CD4-positive, alpha-beta T cell treated with Interleukin-4 for 4 hours (primary cell): ENCODE results near the gene PRDM16.

Experiments used
- DNase-seq: peaks from one replicate; pipeline ENCODE4 v3.0.0-alpha.2; 2020

The PRDM16 gene

GRCh38 chr1:3111348-3112021 is 42.5 kb downstream of the PRDM16 start:
- no peak for DNase-seq

GRCh38 chr1:3112526-3112925 is 43.5 kb downstream of the PRDM16 start:
- DNase-seq = no peak

GRCh38 chr1:3113047-3113740 is 44.2 kb downstream of the PRDM16 start:
- no peak for DNase-seq

GRCh38 chr1:3113741-3114056 is 44.7 kb downstream of the PRDM16 start:
- no peak for DNase-seq

- DNase-seq = no peak
These were observed 45.2 kb downstream of the PRDM16 start for GRCh38 chr1:3114131-3114744.

GRCh38 chr1:3114846-3115245 is 45.8 kb downstream of the PRDM16 start:
- DNase-seq = no peak

GRCh38 chr1:3115275-3116149 is 46.5 kb downstream of the PRDM16 start:
- DNase-seq = no peak

GRCh38 chr1:3116150-3116510 is 47.1 kb downstream of the PRDM16 start:
- DNase-seq = no peak

- DNase-seq = no peak
These were observed 47.6 kb downstream of the PRDM16 start for GRCh38 chr1:3116560-3116959.

- DNase-seq = no peak
These were observed 48.9 kb downstream of the PRDM16 start for GRCh38 chr1:3117879-3118278.

- no peak for DNase-seq
These were observed 50.1 kb downstream of the PRDM16 start for GRCh38 chr1:3119061-3119460.

GRCh38 chr1:3119725-3120124 is 50.7 kb downstream of the PRDM16 start:
- no peak for DNase-seq

GRCh38 chr1:3120140-3120539 is 51.1 kb downstream of the PRDM16 start:
- DNase-seq = no peak

GRCh38 chr1:3120994-3121393 is 52.0 kb downstream of the PRDM16 start:
- DNase-seq = no peak

GRCh38 chr1:3121401-3122210 is 52.6 kb downstream of the PRDM16 start:
- DNase-seq = no peak

- DNase-seq = no peak
These were observed 53.3 kb downstream of the PRDM16 start for GRCh38 chr1:3122311-3122710.

GRCh38 chr1:3124246-3124645 is 55.2 kb downstream of the PRDM16 start:
- DNase-seq = no peak

- DNase-seq = no peak
These were observed 56.1 kb downstream of the PRDM16 start for GRCh38 chr1:3125078-3125477.

- DNase-seq = no peak
These were observed 56.8 kb downstream of the PRDM16 start for GRCh38 chr1:3125546-3126368.

- no peak for DNase-seq
These were observed 58.0 kb downstream of the PRDM16 start for GRCh38 chr1:3126756-3127678.

GRCh38 chr1:3127738-3128137 is 58.7 kb downstream of the PRDM16 start:
- no peak for DNase-seq
